ENCODE results near the gene TRIM63. TPM values are rescaled to one million over a fixed set of nuclear protein-coding genes. Genes with fewer than 3 reads are reported as not detected.

Gene TRIM63
- total RNA-seq, 1 experiment from 2014 or later, result not detected

- Histone ChIP-seq H3K27ac (no peak overlapping the region), H4K20me1 (ENCODE audit: insufficient read depth) (no peaks in the 10 kb centered on the region), H3K9me3 (ENCODE audit: insufficient read depth, low read depth) (no peaks in the 10 kb centered on the region), H3K27me3 (ENCODE audit: insufficient read depth, low read depth) (no peaks in the 10 kb centered on the region), H3K36me3 (ENCODE audit: low read depth) (no peaks in the 10 kb centered on the region), H2AFZ (no peak overlapping the region), H3F3A (ENCODE audit: insufficient read depth, low read depth) (no peaks in the 10 kb centered on the region), H3K4me1 (replicated peaks; ENCODE audit: insufficient read depth) (peaks cover 10% of the 10 kb centered on the region; the same call in 1 of the 2 replicates), H3K4me3 (no peak overlapping the region), H3K4me2 (no peak overlapping the region), H3K9me2 (ENCODE audit: insufficient read depth) (no peaks in the 10 kb centered on the region), H3K79me2 (ENCODE audit: low read depth) (no peaks in the 10 kb centered on the region)
- intact Hi-C loops (cut with micrococcal nuclease; ENCODE audit: unreplicated experiment), result no loop called here
- TF ChIP-seq, protein P1, sequence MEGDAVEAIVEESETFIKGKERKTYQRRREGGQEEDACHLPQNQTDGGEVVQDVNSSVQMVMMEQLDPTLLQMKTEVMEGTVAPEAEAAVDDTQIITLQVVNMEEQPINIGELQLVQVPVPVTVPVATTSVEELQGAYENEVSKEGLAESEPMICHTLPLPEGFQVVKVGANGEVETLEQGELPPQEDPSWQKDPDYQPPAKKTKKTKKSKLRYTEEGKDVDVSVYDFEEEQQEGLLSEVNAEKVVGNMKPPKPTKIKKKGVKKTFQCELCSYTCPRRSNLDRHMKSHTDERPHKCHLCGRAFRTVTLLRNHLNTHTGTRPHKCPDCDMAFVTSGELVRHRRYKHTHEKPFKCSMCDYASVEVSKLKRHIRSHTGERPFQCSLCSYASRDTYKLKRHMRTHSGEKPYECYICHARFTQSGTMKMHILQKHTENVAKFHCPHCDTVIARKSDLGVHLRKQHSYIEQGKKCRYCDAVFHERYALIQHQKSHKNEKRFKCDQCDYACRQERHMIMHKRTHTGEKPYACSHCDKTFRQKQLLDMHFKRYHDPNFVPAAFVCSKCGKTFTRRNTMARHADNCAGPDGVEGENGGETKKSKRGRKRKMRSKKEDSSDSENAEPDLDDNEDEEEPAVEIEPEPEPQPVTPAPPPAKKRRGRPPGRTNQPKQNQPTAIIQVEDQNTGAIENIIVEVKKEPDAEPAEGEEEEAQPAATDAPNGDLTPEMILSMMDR (conservative IDR thresholded peaks at IDR 0.05), result no peak
- TF ChIP-seq EZH2 (IDR thresholded peaks at IDR 0.05; ENCODE audit: low read depth), result no peak
- ChIA-PET POLR2A (ENCODE audit: unreplicated experiment) (no interaction called here), CTCF (interaction anchor here (0.6 to 0.7 kb wide), 2 partner anchors 23 to 440 kb away, joined by 4 to 5 read pairs; no protein-coding TSS in a partner anchor)
- BruUV-seq (replicated peaks), result no TSS peak
- no peak for DNase-seq
Observed at GRCh38 chr1:26053718-26054560, 13.5 kb downstream of the TRIM63 start.

DNA sequence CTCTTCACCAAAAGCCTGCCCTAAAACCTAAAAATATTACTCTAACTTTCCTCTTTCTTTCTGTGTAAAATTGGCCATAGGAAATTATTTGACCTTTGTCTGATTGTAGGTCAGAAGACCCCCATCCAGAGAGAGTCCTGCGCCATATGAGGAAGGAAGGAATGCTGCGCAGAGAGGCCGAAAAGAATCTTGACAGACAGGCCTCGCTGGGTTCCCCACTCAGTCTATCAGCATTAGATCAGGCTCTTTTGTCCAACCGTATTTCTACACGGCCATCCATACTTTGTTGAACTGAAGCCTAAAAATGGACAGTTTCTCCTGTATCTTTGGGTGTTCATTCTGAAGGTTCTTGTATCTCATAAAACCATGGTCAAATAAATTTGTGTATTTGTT, 17.2 kb downstream of the TRIM63 start:
- H3K79me2 ChIP-seq (ENCODE audit: low read depth), result no peaks in the 10 kb centered on the region
- DNase-seq, result no peak
- H3F3A ChIP-seq (ENCODE audit: insufficient read depth, low read depth), result no peaks in the 10 kb centered on the region
- peaks cover 10% of the 10 kb centered on the region; the same call in 1 of the 2 replicates for H3K4me1 ChIP-seq (replicated peaks; ENCODE audit: insufficient read depth)
- H3K4me2 ChIP-seq, result no peak overlapping the region
- H3K9me2 ChIP-seq (ENCODE audit: insufficient read depth), result no peaks in the 10 kb centered on the region
- BruUV-seq (replicated peaks), result no TSS peak
- H3K27me3 ChIP-seq (ENCODE audit: insufficient read depth, low read depth), result 0 out of 2 replicates have a peak, but pooled peaks cover 3% of the 10 kb centered on the region
- TF ChIP-seq EZH2 (IDR thresholded peaks at IDR 0.05; ENCODE audit: low read depth), result no peak
- TF ChIP-seq, protein P1 (conservative IDR thresholded peaks at IDR 0.05), result no peak
- no peaks in the 10 kb centered on the region for H3K36me3 ChIP-seq (ENCODE audit: low read depth)
- ChIA-PET POLR2A (ENCODE audit: unreplicated experiment) (interaction anchor here (0.6 kb wide), 1 partner anchor 15 kb away, joined by 4 read pairs; no protein-coding TSS in a partner anchor), CTCF (no interaction called here)
- no peak overlapping the region for H3K27ac ChIP-seq
- H2AFZ ChIP-seq, result no peak overlapping the region
- intact Hi-C loops (cut with micrococcal nuclease; ENCODE audit: unreplicated experiment), result no loop called here
- H3K4me3 ChIP-seq, result no peak overlapping the region
- no peaks in the 10 kb centered on the region for H4K20me1 ChIP-seq (ENCODE audit: insufficient read depth)
- no peaks in the 10 kb centered on the region for H3K9me3 ChIP-seq (ENCODE audit: insufficient read depth, low read depth)

- ChIA-PET POLR2A (ENCODE audit: unreplicated experiment) (interaction anchor here (0.6 kb wide), 1 partner anchor 15 kb away, joined by 4 read pairs; no protein-coding TSS in a partner anchor), CTCF (no interaction called here)
- no TSS peak for BruUV-seq (replicated peaks)
Observed at GRCh38 chr1:26049531-26050247, 17.7 kb downstream of the TRIM63 start.

More at GRCh38 chr1:26049531-26050247, 17.7 kb downstream of the TRIM63 start:
- Histone ChIP-seq H3K9me2 (ENCODE audit: insufficient read depth) (no peaks in the 10 kb centered on the region), H2AFZ (no peak overlapping the region), H3K27ac (no peak overlapping the region), H4K20me1 (ENCODE audit: insufficient read depth) (no peaks in the 10 kb centered on the region), H3F3A (ENCODE audit: insufficient read depth, low read depth) (no peaks in the 10 kb centered on the region), H3K27me3 (ENCODE audit: insufficient read depth, low read depth) (peaks cover 8% of the 10 kb centered on the region; the same call in 1 of the 2 replicates), H3K36me3 (ENCODE audit: low read depth) (no peaks in the 10 kb centered on the region), H3K4me3 (no peak overlapping the region), H3K9me3 (ENCODE audit: insufficient read depth, low read depth) (no peaks in the 10 kb centered on the region), H3K79me2 (ENCODE audit: low read depth) (no peaks in the 10 kb centered on the region), H3K4me2 (no peak overlapping the region), H3K4me1 (replicated peaks; ENCODE audit: insufficient read depth) (peaks cover 10% of the 10 kb centered on the region; the same call in 1 of the 2 replicates)
- intact Hi-C loops (cut with micrococcal nuclease; ENCODE audit: unreplicated experiment), result loop anchor here (5.0 kb wide), 1 partner anchor 403 kb away; no protein-coding TSS in a partner anchor
- TF ChIP-seq, protein P1 (conservative IDR thresholded peaks at IDR 0.05), result no peak
- TF ChIP-seq EZH2 (IDR thresholded peaks at IDR 0.05; ENCODE audit: low read depth), result no peak
- no peak for DNase-seq

All from PC-9 (cell line).